Stimulated activated CD4-positive, alpha-beta T cell treated with anti-CD3 and anti-CD28 coated beads, Interleukin-1b, Interleukin-23, amount 100 ng/mL, for 48 hours (primary cell): ENCODE results near the gene KRT4.

Experiments
- DNase-seq: peaks from one replicate; pipeline ENCODE4 v3.0.0-alpha.2; 2020

KRT4 gene

GRCh38 chr12:52821826-52822660 lies 8.1 kb upstream of the KRT4 start:
- DNase-seq, result no peak

GRCh38 chr12:52821071-52821730 lies 7.3 kb upstream of the KRT4 start:
- no peak for DNase-seq

- DNase-seq, result no peak
Observed at GRCh38 chr12:52820521-52820920, 6.6 kb upstream of the KRT4 start.

GRCh38 chr12:52819731-52820510 lies 6.0 kb upstream of the KRT4 start:
- DNase-seq, result no peak

- no peak for DNase-seq
Observed at GRCh38 chr12:52818887-52819420, 5.0 kb upstream of the KRT4 start.

- no peak for DNase-seq
Observed at GRCh38 chr12:52818388-52818787, 4.5 kb upstream of the KRT4 start.

GRCh38 chr12:52817699-52818238 lies 3.9 kb upstream of the KRT4 start:
- DNase-seq, result no peak

- DNase-seq, result no peak
Observed at GRCh38 chr12:52817003-52817698, 3.2 kb upstream of the KRT4 start.

- no peak for DNase-seq
Observed at GRCh38 chr12:52815676-52816588, 2.0 kb upstream of the KRT4 start.

- no peak for DNase-seq
Observed at GRCh38 chr12:52815161-52815560, 1.2 kb upstream of the KRT4 start.

- no peak for DNase-seq
Observed at GRCh38 chr12:52814710-52815155, 817 bp upstream of the KRT4 start.

GRCh38 chr12:52813203-52813819 lies 605 bp downstream of the KRT4 start:
- no peak for DNase-seq

GRCh38 chr12:52812749-52813148 lies 1.2 kb downstream of the KRT4 start:
- DNase-seq, result no peak

GRCh38 chr12:52812073-52812400 lies 1.9 kb downstream of the KRT4 start:
- no peak for DNase-seq

GRCh38 chr12:52811191-52812072 lies 2.5 kb downstream of the KRT4 start:
- no peak for DNase-seq

GRCh38 chr12:52810554-52810953 lies 3.4 kb downstream of the KRT4 start:
- DNase-seq, result no peak

GRCh38 chr12:52809166-52809565 lies 4.8 kb downstream of the KRT4 start:
- DNase-seq, result no peak

- no peak for DNase-seq
Observed at GRCh38 chr12:52808573-52809160, 5.2 kb downstream of the KRT4 start.
